OCI-LY7 (cell line): ENCODE measurements around the gene REN. TPM values are rescaled to one million over a fixed set of nuclear protein-coding genes. Genes with fewer than 3 reads are reported as not detected.

Source experiments
- BruUV-seq: library from RNA; stranded (reverse); fragments of 400-500 nt; replicated peaks from 2 replicates; lab custom pipeline; 2021; lab: Mats Ljungman, UMichigan
- CTCF ChIA-PET: fragments of 300-600 bp; sonication (Branson Sonifier 250); formaldehyde crosslinking; loops from one replicate; lab custom pipeline; 2022; ENCODE audit warnings: antibody characterized with exemption; ENCODE audit not compliant: unreplicated experiment; lab: Charles Lee
- POLR2A ChIA-PET: fragments of 300-600 bp; sonication (Branson Sonifier 250); formaldehyde crosslinking; loops from one replicate; lab custom pipeline; 2022; ENCODE audit warnings: antibody characterized with exemption; lab: Charles Lee
- DNase-seq: peaks from one replicate; pipeline ENCODE4 v3.0.0-alpha.2; 2015; ENCODE audit warnings: low spot score
- H2AFZ ChIP-seq: fragments of 200-600 bp; sonication (generic), shearing (Covaris generic); 2 replicates; pipeline ENCODE4 v1.6.1; 2014; ENCODE audit warnings: mild to moderate bottlenecking, antibody characterized with exemption, low read length, moderate library complexity
- H3K27ac ChIP-seq: fragments of 200-600 bp; sonication (generic); 2 replicates; pipeline ENCODE4 v1.5.1; 2014; ENCODE audit warnings: mixed run types, low read depth, mild to moderate bottlenecking, moderate library complexity, low read length, inconsistent platforms; ENCODE audit not compliant: poor library complexity, severe bottlenecking
- H3K36me3 ChIP-seq: fragments of 200-600 bp; sonication (generic); 2 replicates; pipeline ENCODE4 v1.6.1; 2014; ENCODE audit warnings: mild to moderate bottlenecking, antibody characterized with exemption, low read length, moderate library complexity, mixed read lengths; ENCODE audit not compliant: insufficient read depth
- H3K4me1 ChIP-seq: fragments of 200-600 bp; sonication (generic); 2 replicates; pipeline ENCODE4 v1.5.1; 2014; ENCODE audit warnings: mild to moderate bottlenecking, low read length; ENCODE audit not compliant: insufficient read depth, poor library complexity, severe bottlenecking
- H3K4me2 ChIP-seq: fragments of 200-600 bp; sonication (generic); 2 replicates; pipeline ENCODE4 v1.6.1; 2014; ENCODE audit warnings: mild to moderate bottlenecking, low read length
- H3K4me3 ChIP-seq: fragments of 200-600 bp; sonication (generic); 2 replicates; pipeline ENCODE4 v1.5.1; 2014; ENCODE audit warnings: mild to moderate bottlenecking, low read depth, low read length; ENCODE audit not compliant: poor library complexity, severe bottlenecking
- H3K79me2 ChIP-seq: fragments of 200-600 bp; sonication (generic); 2 replicates; pipeline ENCODE4 v1.6.1; 2016; ENCODE audit warnings: low read depth, mild to moderate bottlenecking, low read length, moderate library complexity, mixed read lengths; ENCODE audit not compliant: insufficient read depth
- H3K9me2 ChIP-seq: fragments of 200-600 bp; sonication (generic); 2 replicates; pipeline ENCODE4 v1.6.1; 2016; ENCODE audit warnings: mild to moderate bottlenecking, low read length, mixed read lengths; ENCODE audit not compliant: insufficient read depth
- H3K9me3 ChIP-seq: fragments of 200-600 bp; sonication (generic); 2 replicates; pipeline ENCODE4 v1.6.1; 2014; ENCODE audit warnings: mild to moderate bottlenecking, mixed run types, low read length, mixed read lengths
- H4K20me1 ChIP-seq: fragments of 200-600 bp; sonication (generic); 2 replicates; pipeline ENCODE4 v1.6.1; 2014; ENCODE audit warnings: mild to moderate bottlenecking, antibody characterized with exemption, low read length, moderate library complexity, mixed read lengths; ENCODE audit not compliant: insufficient read depth
- EZH2phosphoT487 ChIP-seq: fragments of 200-600 bp; sonication (generic); IDR thresholded peaks from 2 replicates; pipeline ENCODE4 v1.6.1; 2018; ENCODE audit warnings: low read depth, borderline replicate concordance, mild to moderate bottlenecking, mixed run types, antibody characterized with exemption, low read length, moderate library complexity, mixed read lengths
- intact Hi-C: fragments of 100-400 bp; cut with micrococcal nuclease; formaldehyde crosslinking; loops from one replicate; pipeline ENCODE4 v1.10.0; 2022; ENCODE audit not compliant: unreplicated experiment
- total RNA-seq, 2 experiments: library from RNA; depleted of rRNA in 1 of 2; stranded (reverse); fragments of >200 nt in 1 of 2; shearing (Covaris generic) in 1 of 2; gene quantifications; 2 replicates each; pipeline ENCODE4 v1.2.3, GENCODE V29; 2014 to 2022
- TF ChIP-seq, protein P1 (sequence below): fragments of 200-600 bp; sonication (generic); conservative IDR thresholded peaks from 2 replicates; pipeline ENCODE4 v1.5.1; 2014; ENCODE audit warnings: mild to moderate bottlenecking, antibody characterized with exemption, low read length, moderate library complexity, mixed read lengths

Gene REN
- total RNA-seq, 2 experiments from 2014 or later = not detected

DNA sequence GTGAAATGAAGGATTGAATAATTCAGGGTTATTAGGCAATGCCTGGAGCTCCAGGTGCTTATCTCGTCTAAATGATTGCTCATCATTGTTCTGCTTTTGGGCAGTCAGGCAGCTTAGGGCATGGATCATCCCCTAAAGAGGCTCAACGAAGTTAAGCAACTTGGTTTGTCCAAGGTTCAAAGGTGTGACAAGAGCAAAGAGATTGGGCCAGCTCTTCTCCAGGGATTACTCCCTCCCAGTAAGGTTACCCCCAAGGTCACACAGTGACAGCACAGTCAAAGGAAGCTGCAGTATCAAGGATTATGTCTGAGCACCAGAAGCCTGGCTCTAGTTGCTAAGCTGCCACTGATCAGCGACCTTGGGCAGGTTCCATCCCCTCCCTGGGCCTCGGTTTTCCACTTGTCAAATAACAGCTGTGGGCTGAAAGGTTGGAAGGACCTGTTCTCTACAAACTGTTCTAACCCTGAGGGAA lies 21.1 kb downstream of the REN start:
- no TSS peak for BruUV-seq
- intact Hi-C loops = no loop called here
- CTCF ChIA-PET = no interaction called here
- Histone ChIP-seq H3K9me2 (no peaks in the 10 kb centered on the region), H3K79me2 (no peaks in the 10 kb centered on the region), H4K20me1 (no peaks in the 10 kb centered on the region), H3K9me3 (no peaks in the 10 kb centered on the region), H3K4me2 (no peak overlapping the region), H3K4me3 (no peak overlapping the region), H3K27ac (no peak overlapping the region), H3K4me1 (no peaks in the 10 kb centered on the region), H3K36me3 (no peaks in the 10 kb centered on the region), H2AFZ (no peak overlapping the region)
- POLR2A ChIA-PET = interaction anchor here (1.2 kb wide), 1 partner anchor 9 kb away, joined by 3 read pairs; no protein-coding TSS in a partner anchor
- no peak for DNase-seq
- TF ChIP-seq, protein P1, sequence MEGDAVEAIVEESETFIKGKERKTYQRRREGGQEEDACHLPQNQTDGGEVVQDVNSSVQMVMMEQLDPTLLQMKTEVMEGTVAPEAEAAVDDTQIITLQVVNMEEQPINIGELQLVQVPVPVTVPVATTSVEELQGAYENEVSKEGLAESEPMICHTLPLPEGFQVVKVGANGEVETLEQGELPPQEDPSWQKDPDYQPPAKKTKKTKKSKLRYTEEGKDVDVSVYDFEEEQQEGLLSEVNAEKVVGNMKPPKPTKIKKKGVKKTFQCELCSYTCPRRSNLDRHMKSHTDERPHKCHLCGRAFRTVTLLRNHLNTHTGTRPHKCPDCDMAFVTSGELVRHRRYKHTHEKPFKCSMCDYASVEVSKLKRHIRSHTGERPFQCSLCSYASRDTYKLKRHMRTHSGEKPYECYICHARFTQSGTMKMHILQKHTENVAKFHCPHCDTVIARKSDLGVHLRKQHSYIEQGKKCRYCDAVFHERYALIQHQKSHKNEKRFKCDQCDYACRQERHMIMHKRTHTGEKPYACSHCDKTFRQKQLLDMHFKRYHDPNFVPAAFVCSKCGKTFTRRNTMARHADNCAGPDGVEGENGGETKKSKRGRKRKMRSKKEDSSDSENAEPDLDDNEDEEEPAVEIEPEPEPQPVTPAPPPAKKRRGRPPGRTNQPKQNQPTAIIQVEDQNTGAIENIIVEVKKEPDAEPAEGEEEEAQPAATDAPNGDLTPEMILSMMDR = no peak
- no peak for TF ChIP-seq EZH2phosphoT487

DNA sequence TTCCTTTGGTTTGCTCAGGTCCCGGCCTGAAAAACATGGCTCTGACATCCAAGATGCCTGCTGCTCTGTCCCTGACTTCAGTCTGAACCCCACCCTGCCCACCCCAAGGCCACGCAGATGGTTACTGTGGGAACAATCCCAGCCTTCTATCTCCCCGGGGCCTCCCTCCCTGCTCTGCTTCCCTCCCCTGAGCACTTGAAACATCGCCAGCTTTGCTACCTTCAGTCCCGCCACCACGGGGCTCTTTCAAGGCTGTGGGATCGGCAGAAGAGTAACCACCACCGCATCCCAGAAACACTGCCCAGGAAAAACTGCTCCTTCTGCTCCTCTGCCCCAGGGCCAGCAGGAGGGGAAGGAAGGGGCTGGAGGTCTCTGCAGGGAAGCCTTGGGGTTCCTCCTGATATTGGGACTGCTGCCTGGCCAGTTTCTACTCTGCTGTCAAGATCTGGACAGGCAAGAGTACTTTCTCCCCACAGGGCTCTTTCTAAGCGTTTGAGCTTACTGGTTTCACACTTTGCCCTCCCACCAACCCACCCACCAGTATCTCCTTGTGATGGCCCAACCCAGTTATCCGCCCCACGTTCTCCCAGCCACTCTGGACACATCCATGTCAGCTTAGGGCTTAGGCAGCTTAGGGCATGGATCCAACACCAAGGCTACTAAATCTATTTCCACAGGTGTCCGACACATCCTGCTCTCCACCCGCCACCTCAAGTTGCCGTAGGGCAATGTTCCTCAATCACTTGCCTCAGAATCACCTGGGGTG lies 22.7 kb downstream of the REN start:
- Histone ChIP-seq H3K4me1 (no peaks in the 10 kb centered on the region), H4K20me1 (no peaks in the 10 kb centered on the region), H3K27ac (no peak overlapping the region), H3K4me2 (no peak overlapping the region), H3K36me3 (no peaks in the 10 kb centered on the region), H3K79me2 (no peaks in the 10 kb centered on the region), H2AFZ (no peak overlapping the region), H3K4me3 (no peak overlapping the region), H3K9me2 (no peaks in the 10 kb centered on the region), H3K9me3 (no peaks in the 10 kb centered on the region)
- ChIA-PET CTCF (interaction anchor here (0.7 kb wide), 1 partner anchor 15 kb away, joined by 4 read pairs; no protein-coding TSS in a partner anchor), POLR2A (interaction anchor here (0.5 kb wide), 1 partner anchor 152 kb away, joined by 3 read pairs; no protein-coding TSS in a partner anchor)
- TF ChIP-seq, protein P1 = no peak
- TF ChIP-seq EZH2phosphoT487 = no peak
- no TSS peak for BruUV-seq
- no peak for DNase-seq
- intact Hi-C loops = no loop called here
